Measurements from ENCODE around the gene WWOX. TPM values are rescaled to one million over a fixed set of nuclear protein-coding genes. Genes with fewer than 3 reads are reported as not detected.

WWOX gene
- total RNA-seq, 1 experiment from 2014 or later = 15.6 TPM

- Histone ChIP-seq H2AK5ac (ENCODE audit: insufficient read length, low read length) (no peak overlapping the region), H3K27ac (ENCODE audit: insufficient read length, low read depth, low read length) (no peak overlapping the region), H2AFZ (ENCODE audit: low read length) (no peak overlapping the region), H3K23ac (ENCODE audit: insufficient read length, low read depth, low read length) (no peak overlapping the region), H3K23me2 (ENCODE audit: insufficient read length, low read depth, low read length, poor library complexity, severe bottlenecking) (no peaks in the 10 kb centered on the region), H3K79me2 (ENCODE audit: insufficient read depth, low read length) (no peaks in the 10 kb centered on the region), H3K27me3 (ENCODE audit: insufficient read depth, low read length) (no peaks in the 10 kb centered on the region), H3K79me1 (ENCODE audit: insufficient read depth, low read depth, low read length, poor library complexity, severe bottlenecking) (no peaks in the 10 kb centered on the region), H2BK20ac (ENCODE audit: low read depth, low read length, poor library complexity, severe bottlenecking) (no peak overlapping the region), H4K8ac (replicated peaks; ENCODE audit: insufficient read length, low read depth, low read length) (no peak overlapping the region), H2BK12ac (ENCODE audit: insufficient read length, low read depth, low read length) (no peak overlapping the region), H2BK120ac (ENCODE audit: low read depth, low read length, poor library complexity, severe bottlenecking) (no peak overlapping the region), H2BK5ac (ENCODE audit: insufficient read length, low read length) (no peak overlapping the region), H3K14ac (ENCODE audit: insufficient read depth, low read length) (no peak overlapping the region), H3K56ac (ENCODE audit: insufficient read length, low read depth, low read length) (no peak overlapping the region), H3K4me1 (ENCODE audit: insufficient read depth, low read length) (no peaks in the 10 kb centered on the region; the same call in 1 of the 2 replicates), H3K4ac (ENCODE audit: low read depth, low read length) (no peak overlapping the region), H2BK15ac (ENCODE audit: low read depth, low read length) (no peak overlapping the region), H3K4me2 (ENCODE audit: insufficient read depth, insufficient read length, low read length) (no peak overlapping the region), H3K9me3 (ENCODE audit: control insufficient read depth, low read depth, low read length) (no peaks in the 10 kb centered on the region), H3T11ph (ENCODE audit: low read length) (no peak overlapping the region), H3K9ac (ENCODE audit: extremely low read depth, insufficient read length, low read length) (no peak overlapping the region), H4K91ac (ENCODE audit: insufficient read length, low read depth, low read length) (no peak overlapping the region), H4K20me1 (ENCODE audit: control insufficient read depth, insufficient read depth, insufficient read length) (no peaks in the 10 kb centered on the region), H3K18ac (ENCODE audit: insufficient read length, low read depth, low read length) (no peak overlapping the region), H4K5ac (ENCODE audit: insufficient read length, low read depth, low read length) (no peak overlapping the region)
- H3K4me3 Mint-ChIP-seq = no peak overlapping the region
- H3K9me3 Mint-ChIP-seq = no peaks in the 10 kb centered on the region
- WGBS (ENCODE audit: extremely low coverage, insufficient read length, low lambda C conversion rate) = no CpG with 5 or more reads among the region's 2 CpGs
- no peaks in the 10 kb centered on the region for H3K36me3 Mint-ChIP-seq (ENCODE audit: insufficient read depth in 1 of 3, low read depth in 3 of 3)
- no peak for TF ChIP-seq CTCF (conservative IDR thresholded peaks at IDR 0.05)
- H3K4me1 Mint-ChIP-seq = peaks cover 14 to 18% of the 10 kb centered on the region in 2 experiments
- no peak overlapping the region for H3K27ac Mint-ChIP-seq
- no peak for DNase-seq
- peaks cover 3% of the 10 kb centered on the region; the same call in 1 of the 2 replicates for H3K27me3 Mint-ChIP-seq (ENCODE audit: low read depth)
These were observed 845.9 kb downstream of the WWOX start for GRCh38 chr16:78945336-78945735.
